Sigmoid colon (tissue), 7 donors: Measurements from ENCODE around the gene COL5A2. TPM values are rescaled to one million over a fixed set of nuclear protein-coding genes. Genes with fewer than 3 reads are reported as not detected.

Source experiments
- DNase-seq: peaks from one replicate; pipeline ENCODE4 v3.0.0-alpha.2; 2019
- H3K27ac ChIP-seq, 4 donors: fragments of 200-600 bp; sonication (generic); one replicate each; pipeline ENCODE4 v1.5.1; 2016 to 2019; ENCODE audit warnings: mild to moderate bottlenecking in 1 of 4
- H3K27me3 ChIP-seq, 3 donors: fragments of 200-600 bp; sonication (generic); one replicate each; pipeline ENCODE4 v1.5.1; 2019; ENCODE audit warnings: mild to moderate bottlenecking in 1 of 3
- H3K36me3 ChIP-seq, 4 donors: fragments of 200-600 bp; sonication (generic); one replicate each; pipeline ENCODE4 v1.5.1; 2016 to 2019
- H3K4me1 ChIP-seq, 4 donors: fragments of 200-600 bp; sonication (generic); one replicate each; pipeline ENCODE4 v1.5.1; 2017 to 2019
- H3K4me3 ChIP-seq, 4 donors: fragments of 200-600 bp; sonication (generic); one replicate each; pipeline ENCODE4 v1.5.1; 2017 to 2019; ENCODE audit warnings: mild to moderate bottlenecking in 2 of 4, moderate library complexity in 1 of 4
- H3K9me3 ChIP-seq, 4 donors: fragments of 200-600 bp in 3 of 4; sonication (generic) in 3 of 4; one replicate each; pipeline versions ENCODE4 v1.5.1 to v1.6.1; 2013 to 2019
- CTCF ChIP-seq, 4 experiments: fragments of 450-650 bp in 3 of 4; fragments of 200-600 bp in 1 of 4; IDR thresholded peaks; one replicate each; pipeline ENCODE4 v1.5.1; 2016 to 2019; ENCODE audit warnings: antibody characterized with exemption in 4 of 4, mild to moderate bottlenecking in 3 of 4, moderate library complexity in 2 of 4
- EP300 ChIP-seq, 4 donors: sonication (generic); formaldehyde crosslinking; IDR thresholded peaks; one replicate each; pipeline ENCODE4 v1.6.1; 2017; ENCODE audit warnings: antibody characterized with exemption in 4 of 4
- POLR2A ChIP-seq, 2 donors: fragments of 450-650 bp; IDR thresholded peaks; one replicate each; pipeline ENCODE4 v1.6.1; 2016; ENCODE audit warnings: antibody characterized with exemption in 2 of 2, mild to moderate bottlenecking in 2 of 2, moderate library complexity in 2 of 2
- POLR2AphosphoS5 ChIP-seq, 4 donors: sonication (generic); formaldehyde crosslinking; IDR thresholded peaks; one replicate each; pipeline ENCODE4 v1.6.1; 2017; ENCODE audit warnings: antibody characterized with exemption in 4 of 4
- WGBS, 2 donors: extraction: QIAGEN DNeasy Blood & Tissue Kit; methylation state at CpG; one replicate each; pipeline ENCODE4 v1.1.7; 2013; 5-methylcytosine and 5-hydroxymethylcytosine counted together
- intact Hi-C: fragments of 100-400 bp; cut with DNase I; formaldehyde crosslinking; loops from one replicate; pipeline ENCODE4 v1.15.1; 2023
- polyA plus RNA-seq, 3 donors: library from polyadenylated mRNA; stranded (reverse); fragments of 200-250 nt; gene quantifications; one replicate each; pipeline ENCODE4 v1.2.3, GENCODE V29; 2013
- total RNA-seq, 4 donors: library from RNA; depleted of rRNA; stranded (reverse); fragments of >200 nt; gene quantifications; one replicate each; pipeline ENCODE4 v1.1.0, GENCODE V29; 2016
- donor health status: healthy with polysubstance abuse.
- donor health status: Bipolar disorder and iron deficiency.
- donor health status: healthy.

Gene COL5A2
- total and polyA plus RNA-seq, 7 donors, result 3.6 to 164 (median 60.9) TPM

GRCh38 chr2:189024901-189025618 is 154.5 kb downstream of the COL5A2 start:
- Histone ChIP-seq H3K9me3 (no peaks in the 10 kb centered on the region), H3K27ac (peak overlapping the region in 3 of 4 donors; percentile 5 to 50 (median 27)), H3K4me3 (no peak overlapping the region), H3K36me3 (no peaks in the 10 kb centered on the region), H3K4me1 (peaks cover 0 to 9% (median 6%) of the 10 kb centered on the region in 4 donors), H3K27me3 (no peaks in the 10 kb centered on the region)
- TF ChIP-seq POLR2AphosphoS5 (IDR thresholded peaks at IDR 0.05), result no peak
- no peak for TF ChIP-seq POLR2A (IDR thresholded peaks at IDR 0.05)
- TF ChIP-seq CTCF (IDR thresholded peaks at IDR 0.05), result no peak
- TF ChIP-seq EP300 (IDR thresholded peaks at IDR 0.05), result no peak
- DNase-seq, result no peak
- 52 to 58% methylated on average over 3 of the region's 3 CpGs for WGBS, 2 donors
- intact Hi-C loops, result no loop called here

GRCh38 chr2:189022492-189022891 is 157.1 kb downstream of the COL5A2 start:
- no peaks in the 10 kb centered on the region for H3K9me3 ChIP-seq
- no peaks in the 10 kb centered on the region for H3K27me3 ChIP-seq
- H3K4me1 ChIP-seq, result peaks cover 0 to 9% (median 6%) of the 10 kb centered on the region in 4 donors
- TF ChIP-seq POLR2A (IDR thresholded peaks at IDR 0.05) (no peak), POLR2AphosphoS5 (IDR thresholded peaks at IDR 0.05) (no peak)
- H3K4me3 ChIP-seq, result no peak overlapping the region
- WGBS, 2 donors, result 75 to 76% methylated on average over 3 of the region's 3 CpGs
- DNase-seq, result no peak
- intact Hi-C loops, result no loop called here
- no peaks in the 10 kb centered on the region for H3K36me3 ChIP-seq
- H3K27ac ChIP-seq, result peak overlapping the region; percentile 7 to 67 (median 50)

- Histone ChIP-seq H3K4me3 (no peak overlapping the region), H3K27ac (peak overlapping the region; percentile 47 to 67 (median 54)), H3K36me3 (no peaks in the 10 kb centered on the region), H3K27me3 (no peaks in the 10 kb centered on the region), H3K9me3 (no peaks in the 10 kb centered on the region), H3K4me1 (peaks cover 0 to 9% (median 6%) of the 10 kb centered on the region in 4 donors)
- intact Hi-C loops, result no loop called here
- peak in 3 of 4 donors; percentile 52 to 57 (median 57) for TF ChIP-seq POLR2AphosphoS5 (IDR thresholded peaks at IDR 0.05)
- no peak for TF ChIP-seq EP300 (IDR thresholded peaks at IDR 0.05)
- WGBS, 2 donors, result 70 to 76% methylated on average over 7 of the region's 7 CpGs
- peak; percentile 70 for DNase-seq
Observed at GRCh38 chr2:189022053-189022481, 157.5 kb downstream of the COL5A2 start.

- no peaks in the 10 kb centered on the region for H3K27me3 ChIP-seq
- peaks cover 0 to 5% (median 2%) of the 10 kb centered on the region in 4 donors for H3K4me1 ChIP-seq
- H3K4me3 ChIP-seq, result no peak overlapping the region
- intact Hi-C loops, result no loop called here
- peak overlapping the region in 1 of 4 donors; percentile 55 for H3K27ac ChIP-seq
- TF ChIP-seq POLR2A (IDR thresholded peaks at IDR 0.05) (no peak), CTCF (IDR thresholded peaks at IDR 0.05) (no peak), POLR2AphosphoS5 (IDR thresholded peaks at IDR 0.05) (no peak), EP300 (IDR thresholded peaks at IDR 0.05) (no peak)
- DNase-seq, result no peak
- no peaks in the 10 kb centered on the region for H3K36me3 ChIP-seq
- WGBS, 2 donors, result 84 to 85% methylated on average over 1 of the region's 1 CpG
- H3K9me3 ChIP-seq, result no peaks in the 10 kb centered on the region
Observed at GRCh38 chr2:189020179-189020578, 159.4 kb downstream of the COL5A2 start.

- peaks cover 0 to 15% (median 11%) of the 10 kb centered on the region in 4 donors for H3K4me1 ChIP-seq
- no peaks in the 10 kb centered on the region for H3K9me3 ChIP-seq
- no peaks in the 10 kb centered on the region for H3K36me3 ChIP-seq
- TF ChIP-seq POLR2A (IDR thresholded peaks at IDR 0.05) (no peak), EP300 (IDR thresholded peaks at IDR 0.05) (no peak), POLR2AphosphoS5 (IDR thresholded peaks at IDR 0.05) (no peak), CTCF (IDR thresholded peaks at IDR 0.05) (no peak)
- intact Hi-C loops, result no loop called here
- no peaks in the 10 kb centered on the region for H3K27me3 ChIP-seq
- DNase-seq, result no peak
- H3K4me3 ChIP-seq, result no peak overlapping the region
- H3K27ac ChIP-seq, result peak overlapping the region in 1 of 4 donors; percentile 9
Observed at GRCh38 chr2:189018631-189019030, 160.9 kb downstream of the COL5A2 start.
